H9 (cell line): ENCODE results near the gene USP43. TPM values are rescaled to one million over a fixed set of nuclear protein-coding genes. Genes with fewer than 3 reads are reported as not detected.

Experiments
- DNase-seq: peaks from one replicate; pipeline ENCODE4 v3.0.0-alpha.2; 2017
- H2AFZ ChIP-seq: one replicate; pipeline ENCODE4 v1.6.1; 2013; ENCODE audit warnings: mild to moderate bottlenecking, low read length, control low read depth, moderate library complexity
- H2AK5ac ChIP-seq: 2 replicates; pipeline ENCODE4 v1.6.1; 2013; ENCODE audit warnings: low read length, control low read depth, mixed read lengths; ENCODE audit not compliant: insufficient read length
- H2BK120ac ChIP-seq: one replicate; pipeline ENCODE4 v1.6.1; 2013; ENCODE audit warnings: low read depth, mild to moderate bottlenecking, low read length, control low read depth, inconsistent platforms; ENCODE audit not compliant: poor library complexity, severe bottlenecking
- H2BK12ac ChIP-seq: 2 replicates; pipeline ENCODE4 v1.6.1; 2013; ENCODE audit warnings: low read length, control low read depth, mixed read lengths, low read depth; ENCODE audit not compliant: insufficient read length
- H2BK15ac ChIP-seq: 2 replicates; pipeline ENCODE4 v1.6.1; 2013; ENCODE audit warnings: low read depth, low read length, control low read depth
- H2BK20ac ChIP-seq: one replicate; pipeline ENCODE4 v1.6.1; 2013; ENCODE audit warnings: low read depth, mild to moderate bottlenecking, low read length, control low read depth, inconsistent platforms; ENCODE audit not compliant: poor library complexity, severe bottlenecking
- H2BK5ac ChIP-seq: 2 replicates; pipeline ENCODE4 v1.6.1; 2013; ENCODE audit warnings: low read length, control low read depth, mixed read lengths; ENCODE audit not compliant: insufficient read length
- H3K14ac ChIP-seq: 2 replicates; pipeline ENCODE4 v1.6.1; 2013; ENCODE audit warnings: low read length, control low read depth; ENCODE audit not compliant: insufficient read depth
- H3K18ac ChIP-seq: 2 replicates; pipeline ENCODE4 v1.6.1; 2013; ENCODE audit warnings: low read depth, mild to moderate bottlenecking, mixed read lengths, low read length, control low read depth; ENCODE audit not compliant: insufficient read length
- H3K23ac ChIP-seq: 2 replicates; pipeline ENCODE4 v1.6.1; 2013; ENCODE audit warnings: low read length, control low read depth, mixed read lengths, low read depth; ENCODE audit not compliant: insufficient read length
- H3K23me2 ChIP-seq: 2 replicates; pipeline ENCODE4 v1.6.1; 2013; ENCODE audit warnings: low read depth, mild to moderate bottlenecking, mixed read lengths, low read length, control low read depth; ENCODE audit not compliant: insufficient read length, poor library complexity, severe bottlenecking
- H3K27ac ChIP-seq: 2 replicates; pipeline ENCODE4 v1.5.1; 2013; ENCODE audit warnings: low read length, control low read depth, mixed read lengths, low read depth; ENCODE audit not compliant: insufficient read length
- H3K27me3 ChIP-seq: 2 replicates; pipeline ENCODE4 v1.6.1; 2013; ENCODE audit warnings: low read length, control low read depth, inconsistent platforms; ENCODE audit not compliant: insufficient read depth
- H3K4ac ChIP-seq: 2 replicates; pipeline ENCODE4 v1.6.1; 2013; ENCODE audit warnings: low read depth, mild to moderate bottlenecking, control low read depth, inconsistent platforms, low read length, moderate library complexity
- H3K4me1 ChIP-seq: 2 replicates; pipeline ENCODE4 v1.6.1; 2013; ENCODE audit warnings: low read length, control low read depth, inconsistent platforms; ENCODE audit not compliant: insufficient read depth
- H3K4me2 ChIP-seq: 2 replicates; pipeline ENCODE4 v1.6.1; 2013; ENCODE audit warnings: low read length, control low read depth, mixed read lengths; ENCODE audit not compliant: insufficient read length, insufficient read depth
- H3K56ac ChIP-seq: 2 replicates; pipeline ENCODE4 v1.6.1; 2013; ENCODE audit warnings: low read depth, mild to moderate bottlenecking, mixed read lengths, low read length, control low read depth; ENCODE audit not compliant: insufficient read length
- H3K79me1 ChIP-seq: 2 replicates; pipeline ENCODE4 v1.6.1; 2013; ENCODE audit warnings: low read depth, mild to moderate bottlenecking, moderate library complexity, low read length, control low read depth, inconsistent platforms; ENCODE audit not compliant: insufficient read depth, poor library complexity, severe bottlenecking
- H3K79me2 ChIP-seq: 2 replicates; pipeline ENCODE4 v1.6.1; 2013; ENCODE audit warnings: low read length, control low read depth, inconsistent platforms; ENCODE audit not compliant: insufficient read depth
- H3K9ac ChIP-seq: 2 replicates; pipeline ENCODE4 v1.6.1; 2013; ENCODE audit warnings: low read length, control low read depth, mixed read lengths; ENCODE audit not compliant: insufficient read length; ENCODE audit errors: extremely low read depth
- H3K9me3 ChIP-seq: one replicate; pipeline ENCODE4 v1.6.1; 2013; ENCODE audit warnings: low read depth, low read length, inconsistent platforms; ENCODE audit not compliant: control insufficient read depth
- H3T11ph ChIP-seq: one replicate; pipeline ENCODE4 v1.6.1; 2013; ENCODE audit warnings: mild to moderate bottlenecking, low read length, control low read depth, inconsistent platforms
- H4K20me1 ChIP-seq: one replicate; pipeline ENCODE4 v1.6.1; 2013; ENCODE audit not compliant: control insufficient read depth, insufficient read length, insufficient read depth
- H4K5ac ChIP-seq: 2 replicates; pipeline ENCODE4 v1.6.1; 2013; ENCODE audit warnings: low read depth, mild to moderate bottlenecking, mixed read lengths, low read length, control low read depth; ENCODE audit not compliant: insufficient read length
- H4K8ac ChIP-seq: replicated peaks from 2 replicates; pipeline ENCODE4 v1.6.1; 2013; ENCODE audit warnings: low read length, control low read depth, mixed read lengths, low read depth; ENCODE audit not compliant: insufficient read length
- H4K91ac ChIP-seq: 2 replicates; pipeline ENCODE4 v1.6.1; 2013; ENCODE audit warnings: low read depth, mild to moderate bottlenecking, moderate library complexity, mixed read lengths, low read length, control low read depth; ENCODE audit not compliant: insufficient read length
- H3K27ac Mint-ChIP-seq, 3 experiments: 2 replicates in 2 of 3; 3 replicates in 1 of 3; pipeline ENCODE4 v1.8.0; 2020 to 2021; ENCODE audit warnings: mixed read lengths in 3 of 3, mild to moderate bottlenecking in 1 of 3, moderate library complexity in 1 of 3
- H3K27me3 Mint-ChIP-seq: 2 replicates; pipeline ENCODE4 v1.8.0; 2021; ENCODE audit warnings: low read depth, mild to moderate bottlenecking, moderate library complexity, mixed read lengths
- H3K36me3 Mint-ChIP-seq, 3 experiments: 2 replicates in 2 of 3; 3 replicates in 1 of 3; pipeline ENCODE4 v1.8.0; 2020 to 2021; ENCODE audit warnings: low read depth in 3 of 3, mixed read lengths in 3 of 3; ENCODE audit not compliant: insufficient read depth in 1 of 3
- H3K4me1 Mint-ChIP-seq, 2 experiments: 2 replicates each; pipeline ENCODE4 v1.8.0; 2020; ENCODE audit warnings: mixed read lengths in 2 of 2
- H3K4me3 Mint-ChIP-seq, 2 experiments: 2 replicates in 1 of 2; 3 replicates in 1 of 2; pipeline ENCODE4 v1.8.0; 2020 to 2021; ENCODE audit warnings: mild to moderate bottlenecking in 2 of 2, mixed read lengths in 2 of 2, moderate library complexity in 1 of 2
- H3K9me3 Mint-ChIP-seq, 2 experiments: 2 replicates in 1 of 2; 3 replicates in 1 of 2; pipeline ENCODE4 v1.8.0; 2020; ENCODE audit warnings: mild to moderate bottlenecking in 2 of 2, mixed read lengths in 2 of 2, moderate library complexity in 1 of 2
- WGBS: extraction: QIAGEN DNeasy Blood & Tissue Kit; methylation state at CpG from one replicate; pipeline ENCODE4 v1.1.7; 2013; ENCODE audit warnings: missing lambda C conversion rate, low lambda C conversion rate, mixed read lengths; ENCODE audit not compliant: insufficient read length; ENCODE audit errors: extremely low coverage; 5-methylcytosine and 5-hydroxymethylcytosine counted together
- total RNA-seq: library from RNA; stranded (reverse); gene quantifications from 2 replicates; pipeline ENCODE4 v1.2.1, GENCODE V29; 2021
- TF ChIP-seq, protein P1 (sequence below): fragments of 200-600 bp; sonication (generic); conservative IDR thresholded peaks from 3 replicates; pipeline ENCODE4 v1.8.0; 2021; ENCODE audit warnings: antibody characterized with exemption, mild to moderate bottlenecking

Gene USP43
- total RNA-seq, 1 experiment from 2014 or later = 5.2 TPM

DNA sequence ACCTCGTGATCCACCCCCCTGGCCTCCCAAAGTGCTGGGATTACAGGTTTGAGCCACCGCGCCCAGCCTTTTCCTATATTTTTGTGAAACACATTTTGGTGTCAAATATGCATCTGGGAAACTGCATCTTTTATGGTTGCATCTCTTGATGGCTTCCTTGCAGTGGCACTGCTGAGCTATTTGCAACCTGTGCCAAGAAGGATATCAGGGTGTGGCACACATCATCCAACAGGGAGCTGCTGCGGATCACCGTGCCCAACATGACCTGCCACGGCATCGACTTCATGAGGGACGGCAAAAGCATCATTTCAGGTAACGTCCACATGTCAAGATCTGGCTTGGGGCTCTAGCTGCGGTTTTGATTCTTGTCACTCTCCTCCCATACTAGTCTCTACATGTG, 16.8 kb upstream of the USP43 start:
- Histone ChIP-seq H3K4ac (no peak overlapping the region), H2AK5ac (no peak overlapping the region), H4K91ac (no peak overlapping the region), H4K5ac (no peak overlapping the region), H2BK20ac (no peak overlapping the region), H3K9me3 (no peaks in the 10 kb centered on the region), H2BK12ac (no peak overlapping the region), H3T11ph (no peak overlapping the region), H3K18ac (no peak overlapping the region), H2BK5ac (no peak overlapping the region), H2BK120ac (no peak overlapping the region), H2BK15ac (no peak overlapping the region), H4K8ac (no peak overlapping the region), H3K79me2 (no peaks in the 10 kb centered on the region), H3K27ac (no peak overlapping the region), H3K9ac (no peak overlapping the region), H4K20me1 (no peaks in the 10 kb centered on the region), H3K4me1 (no peaks in the 10 kb centered on the region), H3K14ac (no peak overlapping the region), H3K27me3 (no peaks in the 10 kb centered on the region), H3K4me2 (no peak overlapping the region), H3K23ac (no peak overlapping the region), H2AFZ (no peak overlapping the region), H3K23me2 (no peaks in the 10 kb centered on the region), H3K56ac (no peak overlapping the region), H3K79me1 (no peaks in the 10 kb centered on the region)
- Mint-ChIP-seq H3K4me3 (no peak overlapping the region), H3K9me3 (peaks cover 2 to 6% of the 10 kb centered on the region in 2 experiments; a peak in 4 of 5 replicates), H3K27ac (no peak overlapping the region), H3K4me1 (no peaks in the 10 kb centered on the region), H3K36me3 (peaks cover 0 to under 1% (median 0%) of the 10 kb centered on the region in 3 experiments; a peak in 1 of 7 replicates), H3K27me3 (peaks cover 5% of the 10 kb centered on the region; the same call in 1 of the 2 replicates)
- no peak for DNase-seq
- no CpG with 5 or more reads among the region's 10 CpGs for WGBS
- TF ChIP-seq, protein P1, sequence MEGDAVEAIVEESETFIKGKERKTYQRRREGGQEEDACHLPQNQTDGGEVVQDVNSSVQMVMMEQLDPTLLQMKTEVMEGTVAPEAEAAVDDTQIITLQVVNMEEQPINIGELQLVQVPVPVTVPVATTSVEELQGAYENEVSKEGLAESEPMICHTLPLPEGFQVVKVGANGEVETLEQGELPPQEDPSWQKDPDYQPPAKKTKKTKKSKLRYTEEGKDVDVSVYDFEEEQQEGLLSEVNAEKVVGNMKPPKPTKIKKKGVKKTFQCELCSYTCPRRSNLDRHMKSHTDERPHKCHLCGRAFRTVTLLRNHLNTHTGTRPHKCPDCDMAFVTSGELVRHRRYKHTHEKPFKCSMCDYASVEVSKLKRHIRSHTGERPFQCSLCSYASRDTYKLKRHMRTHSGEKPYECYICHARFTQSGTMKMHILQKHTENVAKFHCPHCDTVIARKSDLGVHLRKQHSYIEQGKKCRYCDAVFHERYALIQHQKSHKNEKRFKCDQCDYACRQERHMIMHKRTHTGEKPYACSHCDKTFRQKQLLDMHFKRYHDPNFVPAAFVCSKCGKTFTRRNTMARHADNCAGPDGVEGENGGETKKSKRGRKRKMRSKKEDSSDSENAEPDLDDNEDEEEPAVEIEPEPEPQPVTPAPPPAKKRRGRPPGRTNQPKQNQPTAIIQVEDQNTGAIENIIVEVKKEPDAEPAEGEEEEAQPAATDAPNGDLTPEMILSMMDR = no peak
